ENCODE measurements around the gene MRPS9.
A peak's percentile ranks its signal among the peaks of the same experiment; 100 is the strongest.

Gene MRPS9

DNA sequence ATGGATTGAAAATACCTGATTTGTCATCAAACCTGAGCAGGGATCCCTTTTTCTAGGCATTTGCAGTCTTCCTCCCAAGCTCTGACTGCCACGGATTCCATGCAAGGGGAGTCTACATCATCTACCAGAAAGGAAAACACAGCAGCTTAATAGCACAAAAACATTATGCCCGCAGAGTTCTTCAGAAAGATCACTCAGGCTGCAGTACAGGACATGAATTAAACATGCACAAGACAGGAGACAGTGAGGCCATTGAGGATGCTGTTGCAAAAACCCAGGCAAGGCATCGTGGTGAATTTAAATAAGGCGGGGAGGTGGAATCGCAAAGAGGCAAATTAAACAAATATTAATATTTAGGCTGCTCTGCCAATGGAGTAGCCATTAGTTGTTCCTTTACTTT lies 88.5 kb downstream of the MRPS9 start:
- no peak for DNase-seq

GRCh38 chr2:105127289-105127915 lies 89.5 kb downstream of the MRPS9 start:
- no peak for DNase-seq

DNA sequence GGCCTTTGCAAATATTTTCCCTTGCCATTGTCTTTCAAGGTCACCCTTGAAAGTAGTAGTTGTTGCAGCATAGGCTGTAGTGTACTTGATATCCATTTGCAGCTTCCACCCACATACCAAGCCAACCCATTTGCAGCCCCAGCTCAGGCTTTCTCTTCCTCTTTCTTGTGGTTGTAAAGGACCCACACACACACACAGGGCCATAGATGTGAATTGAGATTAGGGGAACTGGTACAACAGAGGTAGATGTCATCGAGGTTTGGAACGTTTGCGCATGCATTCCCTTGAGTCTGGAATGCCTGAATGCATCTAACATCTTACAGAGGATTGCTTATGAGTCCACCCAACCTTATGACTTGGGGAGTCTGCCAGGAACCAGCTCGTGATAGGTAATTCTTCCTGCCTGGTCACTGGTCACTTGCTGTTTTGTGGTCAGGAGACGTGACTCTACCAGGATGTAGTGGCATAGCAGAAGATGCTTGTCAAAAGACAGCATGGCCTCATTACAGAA lies 91.9 kb downstream of the MRPS9 start:
- peak; percentile 19 for DNase-seq

GRCh38 chr2:105130546-105130945 lies 92.7 kb downstream of the MRPS9 start:
- DNase-seq: no peak

DNA sequence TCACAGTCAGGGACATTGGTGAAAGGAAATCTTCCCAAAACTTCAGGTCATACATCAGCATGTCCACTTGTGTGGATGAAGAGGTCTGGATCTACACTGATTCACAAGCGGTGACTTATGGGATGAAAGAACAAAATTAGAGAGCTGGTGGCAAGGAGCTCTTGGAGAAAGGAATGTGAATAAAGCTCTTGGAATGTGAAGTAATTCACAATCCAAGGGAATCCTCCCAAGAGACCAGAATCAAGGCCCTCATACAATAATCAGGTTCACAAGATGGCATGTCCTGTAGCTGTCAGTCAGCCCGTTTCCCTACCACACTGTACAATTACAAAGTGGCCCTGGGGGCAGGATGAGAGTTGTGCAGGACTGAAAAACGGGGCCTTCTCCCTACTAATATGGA lies 96.2 kb downstream of the MRPS9 start:
- DNase-seq: no peak

GRCh38 chr2:105135436-105135835 lies 97.6 kb downstream of the MRPS9 start:
- no peak for DNase-seq

- DNase-seq: no peak
These were observed 98.5 kb downstream of the MRPS9 start for GRCh38 chr2:105136394-105136793.

DNA sequence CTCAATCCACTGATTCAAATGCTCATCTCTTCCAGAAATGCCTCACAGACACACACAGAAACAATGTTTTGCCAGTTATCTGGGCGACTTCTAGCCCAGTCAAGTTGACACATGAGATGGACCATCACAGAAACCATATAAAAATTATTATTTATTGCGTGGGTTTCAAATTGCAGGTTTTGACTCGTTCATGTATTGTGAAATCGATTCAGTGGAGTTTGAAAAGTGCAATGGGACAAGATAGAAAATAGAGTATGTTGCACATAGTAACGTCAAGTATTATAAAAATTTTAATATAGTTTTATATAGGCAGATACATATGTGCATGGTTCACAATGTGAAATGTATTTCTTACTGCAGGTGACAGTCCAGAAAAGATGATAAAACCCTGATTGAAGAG lies 100.8 kb downstream of the MRPS9 start:
- DNase-seq: no peak

DNA sequence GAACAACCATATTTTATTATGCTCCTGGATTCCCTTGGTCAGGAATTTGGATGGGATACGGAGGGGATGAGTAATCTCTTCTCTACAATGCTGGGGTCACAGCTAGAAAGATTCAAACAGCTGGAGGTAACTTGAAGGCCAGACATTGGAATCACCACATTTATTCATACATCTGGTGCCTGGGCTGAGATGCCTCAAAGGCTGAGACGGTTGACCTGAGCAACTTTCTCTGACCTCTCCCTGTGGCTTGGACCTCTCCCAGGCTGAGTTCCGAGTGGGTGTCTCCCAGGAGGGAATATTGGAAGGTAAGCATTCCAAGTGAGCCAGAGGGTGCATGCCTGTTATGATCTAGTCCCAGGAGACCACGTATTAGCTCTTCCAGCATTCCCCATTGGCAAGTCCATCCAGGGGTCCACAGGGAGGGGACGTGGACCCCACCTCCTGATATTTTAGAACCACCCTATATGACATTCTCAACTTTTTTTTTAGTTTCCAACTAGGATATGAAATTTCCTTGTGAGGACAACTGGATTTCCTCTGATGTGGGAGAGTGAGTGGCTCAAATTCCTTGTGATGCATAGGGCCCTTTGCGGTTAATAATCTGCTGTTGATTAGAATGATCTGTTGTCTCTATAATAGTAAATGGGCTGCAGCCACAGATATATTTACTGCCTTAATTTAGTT lies 101.8 kb downstream of the MRPS9 start:
- no peak for DNase-seq

GRCh38 chr2:105140240-105140568 lies 102.3 kb downstream of the MRPS9 start:
- DNase-seq: no peak

- no peak for DNase-seq
These were observed 103.3 kb downstream of the MRPS9 start for GRCh38 chr2:105141099-105141614.

DNA sequence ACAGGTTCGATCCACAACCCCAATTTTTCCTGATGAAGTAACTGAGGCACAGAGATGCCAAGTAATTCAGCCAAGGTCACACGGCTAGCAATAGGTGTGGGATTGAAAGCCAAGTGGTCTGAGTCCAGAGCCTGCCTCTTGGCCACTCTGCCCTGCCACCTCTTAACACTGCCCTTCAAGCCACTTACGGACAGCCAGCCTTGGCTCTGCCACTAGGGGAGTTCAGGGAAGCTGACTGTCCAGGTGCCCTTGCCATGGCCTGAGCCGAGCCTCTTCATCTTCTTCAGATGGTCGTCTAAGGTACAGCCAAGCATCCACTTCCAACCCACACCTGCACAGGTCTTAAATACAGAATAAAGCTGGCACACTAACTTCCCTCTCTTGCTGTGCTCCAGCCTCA lies 104.4 kb downstream of the MRPS9 start:
- DNase-seq: no peak

DNA sequence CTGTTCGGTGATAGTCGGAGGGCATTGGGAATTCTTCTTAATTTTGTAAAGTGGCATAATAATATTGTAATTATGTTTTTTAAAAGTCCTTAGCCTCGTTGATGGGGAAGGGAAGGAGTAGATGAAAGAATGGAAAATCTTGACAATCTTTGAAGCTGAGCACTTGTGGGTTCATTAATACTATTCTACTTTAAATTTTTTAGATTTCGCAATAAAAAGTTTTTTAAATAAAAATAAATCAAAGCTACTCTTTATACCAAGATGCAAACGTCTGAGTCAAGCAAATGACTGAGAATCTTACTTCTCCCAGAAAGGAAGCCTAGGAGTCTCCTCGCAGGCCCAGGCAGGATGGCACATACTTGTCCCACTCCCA lies 105.2 kb downstream of the MRPS9 start:
- DNase-seq: no peak

DNA sequence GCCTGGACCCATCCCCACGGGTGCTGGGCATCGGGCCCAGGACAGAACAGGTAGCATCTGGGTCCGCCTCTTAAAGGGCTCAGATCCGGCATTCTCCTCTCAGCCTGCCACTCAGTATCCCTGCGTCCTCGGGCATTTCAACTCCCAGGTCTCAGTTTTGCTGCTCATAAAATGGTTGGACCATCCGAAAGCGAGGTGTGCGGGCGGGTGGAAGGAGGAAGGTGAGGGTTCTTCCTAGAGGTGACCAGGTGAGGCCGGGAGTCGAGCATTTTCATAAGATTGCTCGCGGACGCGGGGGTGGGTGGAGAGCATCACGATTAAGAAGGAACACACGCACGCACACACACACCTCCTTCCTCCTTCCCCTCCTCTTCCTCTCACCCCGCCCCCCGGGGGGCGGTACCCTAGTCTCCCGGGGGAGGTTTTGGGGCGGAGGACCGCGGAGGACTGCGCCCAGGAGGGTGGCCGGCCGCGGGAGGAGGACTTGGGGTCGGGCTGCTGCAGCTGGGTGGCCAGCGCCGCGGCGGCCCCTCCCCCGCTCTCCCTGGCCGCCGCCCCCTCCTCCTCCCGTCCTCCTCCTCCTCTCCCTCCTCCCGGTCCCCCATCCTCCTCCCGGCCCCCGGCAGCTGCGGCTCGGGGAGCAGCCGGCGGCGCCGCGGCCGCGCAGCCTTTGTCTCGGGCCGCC lies 105.7 kb downstream of the MRPS9 start:
- DNase-seq: peak; percentile 35

DNA sequence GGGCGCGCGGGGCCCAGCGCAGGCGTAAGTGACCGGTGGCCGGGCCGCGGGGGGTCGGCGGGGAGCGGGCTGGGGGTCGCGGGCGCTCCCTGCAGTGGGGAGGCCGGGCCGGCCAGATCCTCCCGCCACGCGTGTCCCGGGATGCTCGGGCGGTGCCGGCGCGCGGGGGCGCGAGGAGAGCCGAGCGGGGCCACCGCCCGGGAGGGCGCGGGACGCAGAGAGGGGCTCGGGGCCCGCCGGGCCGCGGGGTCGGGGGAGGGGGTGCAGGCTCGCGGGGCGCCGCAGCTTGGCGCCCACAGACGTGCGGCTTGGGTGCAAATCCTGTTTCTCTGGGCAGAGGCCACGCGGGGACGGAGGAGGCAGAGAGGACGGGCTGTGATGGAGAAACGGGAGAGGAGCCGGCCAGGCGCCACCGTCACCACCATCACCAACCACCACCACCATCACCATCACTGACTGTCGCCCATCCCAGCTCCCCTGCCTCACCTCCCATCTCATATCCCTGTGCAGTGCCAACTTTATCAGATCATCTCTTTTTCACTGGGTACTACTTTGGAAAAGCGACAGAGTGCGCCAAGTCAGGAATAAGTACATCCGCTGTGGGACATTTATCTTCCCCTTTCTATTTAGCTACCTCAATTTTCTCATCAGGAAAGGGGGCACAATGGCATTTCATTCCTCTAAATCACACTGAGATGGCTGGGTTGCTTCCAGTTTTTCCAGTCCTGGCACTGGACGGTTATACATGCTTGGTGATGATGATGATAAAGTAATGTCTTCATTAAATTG lies 106.5 kb downstream of the MRPS9 start:
- no peak for DNase-seq

DNA sequence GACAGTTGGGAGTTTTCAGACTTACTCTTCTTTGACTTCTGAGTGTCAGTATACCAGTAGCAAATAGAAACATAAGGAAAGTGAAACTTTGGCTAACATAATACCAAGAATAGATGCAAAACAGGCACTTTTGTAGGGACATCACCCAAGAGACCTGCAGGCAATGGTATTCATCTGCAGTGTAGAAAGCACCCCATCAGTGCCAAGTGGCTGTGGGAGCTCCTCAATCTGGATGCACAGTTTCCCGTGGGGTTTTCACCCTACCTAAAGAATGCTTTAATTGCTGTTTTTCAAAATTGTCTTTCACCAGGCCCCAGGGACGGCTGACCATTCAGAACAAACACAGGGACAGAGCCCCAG lies 107.1 kb downstream of the MRPS9 start:
- DNase-seq: no peak

DNA sequence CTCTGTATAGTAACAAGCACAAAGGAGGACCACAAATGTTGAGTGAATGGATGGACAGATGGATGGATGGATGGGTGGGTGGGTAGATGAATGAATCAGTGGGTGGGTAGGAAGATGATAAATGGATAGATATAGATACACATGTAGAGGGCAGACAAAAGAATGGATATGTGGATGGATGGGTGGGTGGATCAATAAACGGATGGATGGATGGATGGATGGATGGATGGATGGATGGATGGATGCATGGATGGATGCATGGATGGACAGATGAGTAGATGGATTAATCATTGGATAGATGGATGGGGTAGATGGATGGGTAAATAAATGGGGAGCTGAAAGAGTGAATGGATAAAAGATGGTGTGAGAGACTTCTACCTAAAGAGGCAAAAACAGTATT lies 111.4 kb downstream of the MRPS9 start:
- no peak for DNase-seq
